Hepatocyte (in vitro differentiated cells): Measurements from ENCODE around the gene VPS26C.

ENCODE experiments used
- CTCF ChIP-seq: fragments of 200-600 bp; sonication (generic); IDR thresholded peaks from 2 replicates; pipeline ENCODE4 v1.5.1; 2016; ENCODE audit warnings: antibody characterized with exemption, mild to moderate bottlenecking; ENCODE audit not compliant: poor library complexity
- EZH2 ChIP-seq: fragments of 200-600 bp; sonication (generic); IDR thresholded peaks from 2 replicates; pipeline ENCODE4 v1.6.1; 2016; ENCODE audit warnings: antibody characterized with exemption, mild to moderate bottlenecking, borderline replicate concordance
- EZH2phosphoT487 ChIP-seq: fragments of 200-600 bp; sonication (generic); IDR thresholded peaks from one replicate; pipeline ENCODE4 v1.6.1; 2018; ENCODE audit warnings: antibody characterized with exemption, mild to moderate bottlenecking, low read depth, moderate library complexity; ENCODE audit not compliant: unreplicated experiment, severe bottlenecking

GRCh38 chr21:37195610-37196009 is 71.5 kb downstream of the VPS26C start:
- TF ChIP-seq CTCF = no peak
- TF ChIP-seq EZH2phosphoT487 = no peak
- no peak for TF ChIP-seq EZH2
